Spinal cord (tissue), 10 donors: Measurements from ENCODE around the gene UBE2E2. TPM values are rescaled to one million over a fixed set of nuclear protein-coding genes. Genes with fewer than 3 reads are reported as not detected.
A peak's percentile ranks its signal among the peaks of the same experiment; 100 is the strongest.

ENCODE experiments used
- DNase-seq, 6 donors: peaks; one replicate each; pipeline versions ENCODE4 v3.0.0 to v3.0.0-alpha.2; 2013 to 2015; ENCODE audit warnings: low spot score in 6 of 6, low read depth in 4 of 6
- H3K27ac ChIP-seq: one replicate; pipeline ENCODE4 v1.5.1; 2013; ENCODE audit warnings: low read depth, low read length, control low read depth
- H3K27me3 ChIP-seq: one replicate; pipeline ENCODE4 v1.6.1; 2013; ENCODE audit warnings: low read length; ENCODE audit not compliant: control insufficient read depth, insufficient read depth
- H3K36me3 ChIP-seq: one replicate; pipeline ENCODE4 v1.6.1; 2013; ENCODE audit warnings: low read length; ENCODE audit not compliant: control insufficient read depth, insufficient read depth
- H3K4me1 ChIP-seq: one replicate; pipeline ENCODE4 v1.6.1; 2013; ENCODE audit warnings: low read length; ENCODE audit not compliant: control insufficient read depth, insufficient read depth
- H3K4me3 ChIP-seq: one replicate; pipeline ENCODE4 v1.5.1; 2013; ENCODE audit warnings: low read depth, low read length, control low read depth
- H3K9me3 ChIP-seq: one replicate; pipeline ENCODE4 v1.6.1; 2013; ENCODE audit warnings: low read length; ENCODE audit not compliant: control insufficient read depth, insufficient read depth
- WGBS: methylation state at CpG from one replicate; pipeline ENCODE4 v1.1.5; 2013; ENCODE audit warnings: missing lambda C conversion rate; ENCODE audit not compliant: insufficient coverage; 5-methylcytosine and 5-hydroxymethylcytosine counted together
- polyA plus RNA-seq, 2 donors: library from polyadenylated mRNA; unstranded; fragments of 120-200 nt; gene quantifications; one replicate each; pipeline ENCODE4 v1.2.1, GENCODE V29; 2013; ENCODE audit not compliant: insufficient read length in 2 of 2
- total RNA-seq, 2 donors: library from RNA; depleted of rRNA in 1 of 2; stranded (reverse); fragments of 120-200 nt in 1 of 2; fragments of >200 nt in 1 of 2; gene quantifications; one replicate each; pipeline versions ENCODE4 v1.2.3 to v1.2.4, GENCODE V29; 2013 to 2014
- donor health status: healthy.

Gene UBE2E2
- total and polyA plus RNA-seq, 4 donors, result 38.8 to 144 (median 82.6) TPM

- Histone ChIP-seq H3K27me3 (no peaks in the 10 kb centered on the region), H3K9me3 (no peaks in the 10 kb centered on the region), H3K27ac (no peak overlapping the region), H3K36me3 (no peaks in the 10 kb centered on the region), H3K4me3 (no peak overlapping the region), H3K4me1 (no peaks in the 10 kb centered on the region)
- DNase-seq, result no peak
Observed at GRCh38 chr3:23465569-23465968, 262.4 kb downstream of the UBE2E2 start.

GRCh38 chr3:23468203-23468602 lies 265.1 kb downstream of the UBE2E2 start:
- Histone ChIP-seq H3K4me3 (no peak overlapping the region), H3K27me3 (no peaks in the 10 kb centered on the region), H3K36me3 (no peaks in the 10 kb centered on the region), H3K27ac (no peak overlapping the region), H3K9me3 (no peaks in the 10 kb centered on the region), H3K4me1 (no peaks in the 10 kb centered on the region)
- DNase-seq, result no peak
- WGBS, result no CpG with 5 or more reads among the region's 1 CpG

- Histone ChIP-seq H3K36me3 (no peaks in the 10 kb centered on the region), H3K27me3 (no peaks in the 10 kb centered on the region), H3K27ac (no peak overlapping the region), H3K4me1 (no peaks in the 10 kb centered on the region), H3K4me3 (no peak overlapping the region), H3K9me3 (peaks cover 5% of the 10 kb centered on the region)
- DNase-seq, result no peak
- WGBS, result 93% methylated on average over 3 of the region's 4 CpGs
Observed at GRCh38 chr3:23474580-23475357, 271.6 kb downstream of the UBE2E2 start.

- Histone ChIP-seq H3K27me3 (no peaks in the 10 kb centered on the region), H3K9me3 (peaks cover 9% of the 10 kb centered on the region), H3K4me3 (no peak overlapping the region), H3K27ac (no peak overlapping the region), H3K4me1 (peaks cover 6% of the 10 kb centered on the region), H3K36me3 (no peaks in the 10 kb centered on the region)
- no peak for DNase-seq
- WGBS, result 100% methylated on average over 1 of the region's 2 CpGs
Observed at GRCh38 chr3:23475446-23475845, 272.3 kb downstream of the UBE2E2 start.

GRCh38 chr3:23479026-23479425 lies 275.9 kb downstream of the UBE2E2 start:
- Histone ChIP-seq H3K36me3 (no peaks in the 10 kb centered on the region), H3K4me3 (no peak overlapping the region), H3K9me3 (peaks cover 9% of the 10 kb centered on the region), H3K4me1 (peaks cover 7% of the 10 kb centered on the region), H3K27me3 (no peaks in the 10 kb centered on the region), H3K27ac (no peak overlapping the region)
- DNase-seq, result no peak
- 96% methylated on average over 3 of the region's 3 CpGs for WGBS

GRCh38 chr3:23479615-23480328 lies 276.6 kb downstream of the UBE2E2 start:
- Histone ChIP-seq H3K27me3 (no peaks in the 10 kb centered on the region), H3K9me3 (peaks cover 9% of the 10 kb centered on the region), H3K36me3 (no peaks in the 10 kb centered on the region), H3K4me3 (no peak overlapping the region), H3K4me1 (peaks cover 7% of the 10 kb centered on the region), H3K27ac (peak overlapping the region; percentile 15)
- DNase-seq, result no peak
- WGBS, result 92% methylated on average over 7 of the region's 7 CpGs

GRCh38 chr3:23480329-23480714 lies 277.2 kb downstream of the UBE2E2 start:
- Histone ChIP-seq H3K36me3 (no peaks in the 10 kb centered on the region), H3K9me3 (peaks cover 9% of the 10 kb centered on the region), H3K4me1 (peaks cover 7% of the 10 kb centered on the region), H3K27me3 (no peaks in the 10 kb centered on the region), H3K27ac (peak overlapping the region; percentile 15), H3K4me3 (no peak overlapping the region)
- 59% methylated on average over 4 of the region's 8 CpGs for WGBS
- peak in 2 of 6 donors; percentile 61 to 69 for DNase-seq

- no peak overlapping the region for H3K4me3 ChIP-seq
- no CpG with 5 or more reads among the region's 5 CpGs for WGBS
Observed at GRCh38 chr3:23481011-23481615, 278.0 kb downstream of the UBE2E2 start.

GRCh38 chr3:23481616-23482278 lies 278.6 kb downstream of the UBE2E2 start:
- H3K9me3 ChIP-seq, result peaks cover 11% of the 10 kb centered on the region
- DNase-seq, result peak in 2 of 6 donors; percentile 34 to 58
- no peak overlapping the region for H3K4me3 ChIP-seq
- WGBS, result no CpG with 5 or more reads among the region's 3 CpGs
- H3K27me3 ChIP-seq, result no peaks in the 10 kb centered on the region
- no peaks in the 10 kb centered on the region for H3K36me3 ChIP-seq
- peaks cover 7% of the 10 kb centered on the region for H3K4me1 ChIP-seq
- no peak overlapping the region for H3K27ac ChIP-seq

More at GRCh38 chr3:23481011-23481615, 278.0 kb downstream of the UBE2E2 start:
- Histone ChIP-seq H3K27me3 (no peaks in the 10 kb centered on the region), H3K36me3 (no peaks in the 10 kb centered on the region), H3K27ac (no peak overlapping the region), H3K9me3 (peaks cover 9% of the 10 kb centered on the region), H3K4me1 (peaks cover 7% of the 10 kb centered on the region)
- peak in 2 of 6 donors; percentile 10 to 89 for DNase-seq
